Measurements from ENCODE around the gene HMCES. TPM values are rescaled to one million over a fixed set of nuclear protein-coding genes. Genes with fewer than 3 reads are reported as not detected.
A peak's percentile ranks its signal among the peaks of the same experiment; 100 is the strongest.

The HMCES gene
- total and polyA plus RNA-seq, 2 of the 13 experiments (the other 11 are each of a cell fraction or from before 2014, with no cell fraction given) = 16.1 to 37.5 TPM

GRCh38 chr3:129245641-129246306 is 32.9 kb upstream of the HMCES start (continued):
- peak; percentile 61; the same call in 1 of the 2 replicates for TF ChIP-seq ZNF770 (CRISPR knock-in tag; IDR thresholded peaks at IDR 0.05)
- TF ChIP-seq ZFY (CRISPR knock-in tag; IDR thresholded peaks at IDR 0.05) = peak; percentile 27; the same call in 1 of the 2 replicates
- 0 out of 2 replicates have a peak, but pooled peaks have one; percentile 23 for TF ChIP-seq MIER3 (CRISPR knock-in tag; IDR thresholded peaks at IDR 0.05; ENCODE audit: borderline replicate concordance)
- TF ChIP-seq MAX (IDR thresholded peaks at IDR 0.05) = 0 out of 2 replicates have a peak, but pooled peaks have one; percentile 17
- 0 out of 2 replicates have a peak, but pooled peaks have one; percentile 35 for TF ChIP-seq NAIF1 (CRISPR knock-in tag; IDR thresholded peaks at IDR 0.05; ENCODE audit: borderline replicate concordance)
- TF ChIP-seq, protein P1, sequence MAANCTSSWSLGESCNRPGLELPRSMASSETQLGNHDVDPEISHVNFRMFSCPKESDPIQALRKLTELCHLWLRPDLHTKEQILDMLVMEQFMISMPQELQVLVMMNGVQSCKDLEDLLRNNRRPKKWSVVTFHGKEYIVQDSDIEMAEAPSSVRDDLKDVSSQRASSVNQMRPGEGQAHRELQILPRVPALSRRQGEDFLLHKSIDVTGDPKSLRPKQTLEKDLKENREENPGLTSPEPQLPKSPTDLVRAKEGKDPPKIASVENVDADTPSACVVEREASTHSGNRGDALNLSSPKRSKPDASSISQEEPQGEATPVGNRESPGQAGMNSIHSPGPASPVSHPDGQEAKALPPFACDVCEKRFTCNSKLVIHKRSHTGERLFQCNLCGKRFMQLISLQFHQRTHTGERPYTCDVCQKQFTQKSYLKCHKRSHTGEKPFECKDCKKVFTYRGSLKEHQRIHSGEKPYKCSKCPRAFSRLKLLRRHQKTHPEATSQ (CRISPR knock-in tag; IDR thresholded peaks at IDR 0.05; ENCODE audit: borderline replicate concordance) = 0 out of 2 replicates have a peak, but pooled peaks have one; percentile 52
- peak; percentile 33 for TF ChIP-seq TEAD3 (CRISPR knock-in tag; optimal IDR thresholded peaks at IDR 0.05; ENCODE audit: borderline replicate concordance)
- TF ChIP-seq REPIN1 (CRISPR knock-in tag; IDR thresholded peaks at IDR 0.05; ENCODE audit: borderline replicate concordance, low read depth) = peak; percentile 50; the same call in 1 of the 2 replicates
- TF ChIP-seq SP140L (CRISPR knock-in tag; IDR thresholded peaks at IDR 0.05; ENCODE audit: borderline replicate concordance) = peak; percentile 29; the same call in 1 of the 2 replicates
- TF ChIP-seq NR2F2 (IDR thresholded peaks at IDR 0.05; ENCODE audit: borderline replicate concordance, low read depth) = peak; percentile 29; the same call in 1 of the 2 replicates
- TF ChIP-seq, protein P2, sequence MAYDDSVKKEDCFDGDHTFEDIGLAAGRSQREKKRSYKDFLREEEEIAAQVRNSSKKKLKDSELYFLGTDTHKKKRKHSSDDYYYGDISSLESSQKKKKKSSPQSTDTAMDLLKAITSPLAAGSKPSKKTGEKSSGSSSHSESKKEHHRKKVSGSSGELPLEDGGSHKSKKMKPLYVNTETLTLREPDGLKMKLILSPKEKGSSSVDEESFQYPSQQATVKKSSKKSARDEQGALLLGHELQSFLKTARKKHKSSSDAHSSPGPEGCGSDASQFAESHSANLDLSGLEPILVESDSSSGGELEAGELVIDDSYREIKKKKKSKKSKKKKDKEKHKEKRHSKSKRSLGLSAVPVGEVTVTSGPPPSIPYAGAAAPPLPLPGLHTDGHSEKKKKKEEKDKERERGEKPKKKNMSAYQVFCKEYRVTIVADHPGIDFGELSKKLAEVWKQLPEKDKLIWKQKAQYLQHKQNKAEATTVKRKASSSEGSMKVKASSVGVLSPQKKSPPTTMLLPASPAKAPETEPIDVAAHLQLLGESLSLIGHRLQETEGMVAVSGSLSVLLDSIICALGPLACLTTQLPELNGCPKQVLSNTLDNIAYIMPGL (CRISPR knock-in tag; IDR thresholded peaks at IDR 0.05; ENCODE audit: borderline replicate concordance in 1 of 2, low read depth in 1 of 2) = peak; percentile 76 to 90
- TF ChIP-seq SMC3 (IDR thresholded peaks at IDR 0.05; ENCODE audit: low read length) = peak; percentile 96
- 0 out of 2 replicates have a peak, but pooled peaks have one; percentile 35 for TF ChIP-seq ZFX (CRISPR knock-in tag; IDR thresholded peaks at IDR 0.05; ENCODE audit: low read depth)
- TF ChIP-seq ZNF501 (CRISPR knock-in tag; IDR thresholded peaks at IDR 0.05) = peak; percentile 74
- TF ChIP-seq YY1 (IDR thresholded peaks at IDR 0.05; ENCODE audit: insufficient read depth, insufficient replicate concordance, low read depth, low read length) = peak; percentile 52
- 0 out of 2 replicates have a peak, but pooled peaks have one; percentile 20 for TF ChIP-seq MIXL1 (CRISPR knock-in tag; IDR thresholded peaks at IDR 0.05)
- 0 out of 2 replicates have a peak, but pooled peaks have one; percentile 26 for TF ChIP-seq ZNF605 (CRISPR knock-in tag; IDR thresholded peaks at IDR 0.05)
- peak; percentile 40; the same call in 1 of the 2 replicates for TF ChIP-seq ZNF350 (CRISPR knock-in tag; IDR thresholded peaks at IDR 0.05; ENCODE audit: borderline replicate concordance, low read depth)
- peak; percentile 89 for TF ChIP-seq CTCF (CRISPR knock-in tag; IDR thresholded peaks at IDR 0.05)
- peak; percentile 33; the same call in 1 of the 3 replicates for TF ChIP-seq MXI1 (IDR thresholded peaks at IDR 0.05; ENCODE audit: borderline replicate concordance, low read depth, low read length)
